Measurements from ENCODE around the gene PSTK.

The PSTK gene

DNA sequence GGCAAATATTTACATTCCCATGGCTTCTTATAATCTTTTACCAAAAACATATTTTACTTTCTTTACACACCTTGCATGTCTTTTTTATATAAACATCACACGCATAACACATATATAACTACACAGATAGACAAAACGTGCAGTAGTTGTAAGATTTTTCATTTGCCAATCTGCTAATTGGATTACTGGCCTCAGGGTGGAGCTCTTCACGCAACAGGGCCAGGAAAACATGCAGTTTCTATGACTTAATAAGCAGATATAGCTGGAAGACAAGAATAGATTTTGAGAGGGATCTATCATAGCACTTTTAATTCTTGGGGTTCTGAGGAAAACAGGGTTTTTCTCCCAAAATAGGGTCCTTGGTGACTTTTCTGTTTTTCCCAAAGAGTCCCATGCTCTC is 41.3 kb downstream of the PSTK start:
- DNase-seq: no peak

DNA sequence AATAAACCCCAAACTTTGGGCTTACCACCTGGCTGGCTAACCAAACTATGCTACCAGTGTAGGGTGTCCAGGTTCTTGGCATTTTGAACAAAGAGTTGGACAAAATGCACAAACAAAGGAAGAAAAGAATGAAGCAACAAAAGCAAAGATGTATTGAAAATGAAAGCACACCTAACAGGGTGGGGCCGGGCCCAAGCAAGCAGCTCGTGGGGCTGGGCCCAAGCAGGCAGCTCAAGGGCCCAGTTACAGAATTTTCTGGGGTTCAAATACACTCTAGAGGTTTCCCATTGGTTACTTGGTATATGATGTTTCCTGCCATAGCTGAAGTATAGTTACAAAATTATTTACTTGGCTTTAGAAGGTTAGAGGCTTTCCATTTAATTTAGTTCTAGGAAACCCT is 44.3 kb downstream of the PSTK start:
- no peak for DNase-seq

DNA sequence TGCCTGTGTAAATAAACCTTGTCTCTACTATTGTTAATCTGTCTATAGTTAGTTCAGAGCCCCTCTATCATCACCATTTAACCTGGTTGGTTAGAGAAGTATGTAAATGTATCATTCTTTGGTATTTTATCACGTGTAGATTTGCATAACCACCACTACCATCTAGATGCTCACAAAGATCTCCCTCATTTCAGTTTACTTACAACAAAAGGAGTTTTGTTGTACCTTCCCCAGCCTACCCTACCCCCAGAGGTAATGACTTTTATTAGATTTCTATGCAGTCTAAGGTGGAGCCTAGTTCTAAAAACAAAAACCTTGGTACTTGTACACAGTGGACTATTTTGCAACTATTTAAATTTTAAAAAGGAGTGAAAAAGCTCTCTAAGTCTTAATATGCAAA is 46.1 kb downstream of the PSTK start:
- no peak for DNase-seq

DNA sequence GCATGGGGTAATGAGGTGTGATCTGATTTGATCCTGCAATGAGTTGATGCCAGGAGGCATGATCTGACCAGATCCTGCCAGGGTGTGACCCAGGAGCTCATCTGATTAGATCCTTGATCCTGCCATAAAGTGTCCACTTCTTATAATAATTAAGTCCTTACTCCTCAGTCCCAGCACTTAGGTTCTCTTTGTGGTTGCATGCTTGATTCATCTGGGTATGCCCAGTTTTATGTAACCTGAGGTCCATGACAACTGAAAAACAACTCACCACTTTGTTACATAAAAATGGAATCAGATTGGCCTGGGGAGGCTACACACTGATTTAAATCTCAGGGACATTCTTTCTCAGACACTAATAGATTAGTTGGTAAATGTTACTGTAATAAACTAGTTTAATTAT is 47.7 kb downstream of the PSTK start:
- DNase-seq: no peak

DNA sequence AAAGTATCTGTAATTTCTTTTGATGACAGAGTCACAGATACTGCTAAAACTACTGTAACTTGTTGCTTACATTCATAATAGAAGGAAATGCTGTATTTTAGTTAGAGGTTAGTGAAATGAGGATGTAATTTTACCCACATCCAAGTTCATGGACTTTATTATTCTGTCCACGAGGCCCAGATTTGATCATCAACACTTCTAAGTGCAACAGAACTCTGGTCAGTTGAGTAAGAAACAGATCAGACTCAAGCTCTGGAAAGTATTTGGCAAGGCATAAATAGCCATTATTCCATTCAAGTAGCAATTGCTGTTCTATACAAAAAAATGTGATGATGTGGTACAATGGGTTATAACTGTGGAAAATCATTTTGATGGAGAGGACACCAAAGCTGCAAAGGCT is 50.9 kb downstream of the PSTK start:
- no peak for DNase-seq

DNA sequence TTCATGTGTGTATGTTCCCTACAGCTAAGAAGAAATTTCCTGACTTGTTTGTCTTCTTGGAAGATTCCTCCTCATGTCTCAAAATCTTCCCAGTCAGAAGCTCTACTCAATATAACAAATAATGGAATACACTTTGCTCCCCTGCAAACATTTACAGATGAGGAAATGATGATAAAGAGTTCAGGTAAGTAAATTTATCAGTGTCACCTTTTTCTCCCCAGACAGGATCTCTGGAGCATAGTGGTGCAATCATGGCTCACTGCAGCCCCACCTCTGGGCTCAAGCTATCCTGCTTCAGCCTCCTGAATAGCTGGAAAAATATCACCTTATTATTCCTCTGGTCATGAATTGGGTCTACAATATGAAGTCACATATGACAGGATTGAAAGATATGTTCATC is 54.1 kb downstream of the PSTK start:
- no peak for DNase-seq

DNA sequence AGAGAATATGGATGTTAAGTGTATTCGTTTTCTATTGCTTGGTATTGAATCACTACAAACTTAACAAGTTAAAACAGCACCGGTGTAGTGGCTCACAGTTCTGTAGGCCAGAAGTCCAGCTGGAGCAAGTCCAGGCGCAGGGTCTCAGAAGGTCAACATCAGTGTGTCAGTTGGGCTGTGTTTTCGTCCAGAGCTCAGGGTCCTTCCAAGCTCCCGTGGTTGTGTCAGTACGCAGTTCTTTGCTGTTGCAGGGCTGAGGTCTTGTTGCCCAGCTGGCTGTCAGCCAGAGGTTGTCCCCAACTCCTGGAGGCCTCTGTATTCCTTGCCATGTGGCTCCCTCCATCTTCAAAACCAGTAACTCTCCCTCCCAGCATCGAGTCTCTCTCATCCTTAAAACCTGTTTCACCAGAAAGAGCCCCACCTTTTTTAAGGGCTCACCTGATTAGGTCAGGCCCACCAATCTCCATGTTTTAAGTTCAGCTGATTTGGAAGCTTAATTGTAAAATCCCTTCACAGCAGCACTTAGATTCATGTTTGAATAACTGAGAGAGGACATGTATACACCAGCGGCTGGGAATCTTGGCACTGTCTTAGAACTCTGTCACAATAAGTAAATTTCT is 55.4 kb downstream of the PSTK start:
- no peak for DNase-seq

DNA sequence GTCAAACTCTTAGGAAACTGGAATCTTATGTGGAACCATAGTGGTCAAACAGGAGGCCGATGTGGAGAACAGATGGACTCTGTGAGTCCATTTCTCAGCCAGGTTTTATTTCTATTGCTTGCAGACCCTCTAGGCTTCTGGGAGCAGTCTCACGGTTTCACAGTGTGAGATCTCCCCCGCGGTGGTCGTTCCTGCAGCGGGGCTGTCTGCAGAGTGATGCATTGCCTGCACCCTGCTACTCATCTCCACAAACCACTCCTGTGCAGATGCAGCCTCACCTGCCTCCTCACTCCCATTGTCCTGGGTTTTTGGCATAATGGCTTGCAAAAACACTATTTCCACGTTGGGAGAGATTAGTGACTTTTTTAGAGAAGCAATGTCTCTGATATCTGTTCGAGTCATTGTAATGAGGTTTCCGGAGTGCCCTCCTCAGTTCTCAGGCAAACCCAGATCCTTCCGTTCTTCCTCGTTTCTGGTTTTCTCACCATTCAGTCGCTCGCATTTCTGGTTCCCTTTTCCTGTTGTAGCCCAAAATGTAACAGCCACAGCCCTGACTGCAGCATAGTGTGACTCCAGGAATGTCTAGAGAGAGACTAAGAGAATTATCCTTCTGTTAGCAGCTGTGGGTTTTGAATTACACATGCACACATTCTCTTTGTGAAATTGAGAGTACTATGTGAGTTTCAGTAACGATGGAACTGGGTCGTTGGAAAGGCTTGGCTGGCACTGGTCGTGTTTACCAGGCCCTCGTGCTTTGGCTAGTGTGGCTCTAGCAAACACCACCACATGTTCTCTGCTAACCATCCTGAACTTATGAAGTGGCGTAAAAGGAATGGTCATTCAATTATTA is 58.8 kb downstream of the PSTK start:
- no peak for DNase-seq

DNA sequence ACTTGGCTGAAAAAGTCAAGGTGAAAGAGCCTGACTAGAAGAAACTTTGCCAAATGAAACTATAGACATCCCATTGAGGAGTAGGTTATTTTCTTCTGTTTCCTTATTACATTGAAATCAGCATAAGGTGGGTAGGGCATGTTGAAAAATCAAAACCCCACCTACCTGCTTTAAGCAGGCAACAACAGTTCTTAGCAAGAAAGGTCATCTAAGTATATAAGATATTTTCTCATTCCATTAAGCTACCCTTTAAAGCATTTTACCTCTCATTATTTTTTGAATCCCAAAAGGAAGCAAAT is 59.4 kb downstream of the PSTK start:
- DNase-seq: no peak

All from stimulated activated CD4-positive, alpha-beta T cell treated with anti-CD3 and anti-CD28 coated beads, Interleukin-15, amount 100 ng/mL, for 24 hours (primary cell).